Raji (cell line): ENCODE measurements around the gene MGP.

Experiments used
- POLR2A ChIP-seq: IDR thresholded peaks from 2 replicates; pipeline ENCODE4 v1.6.1; 2011; ENCODE audit warnings: low read depth, low read length, control low read depth; ENCODE audit not compliant: insufficient read depth

The MGP gene

DNA sequence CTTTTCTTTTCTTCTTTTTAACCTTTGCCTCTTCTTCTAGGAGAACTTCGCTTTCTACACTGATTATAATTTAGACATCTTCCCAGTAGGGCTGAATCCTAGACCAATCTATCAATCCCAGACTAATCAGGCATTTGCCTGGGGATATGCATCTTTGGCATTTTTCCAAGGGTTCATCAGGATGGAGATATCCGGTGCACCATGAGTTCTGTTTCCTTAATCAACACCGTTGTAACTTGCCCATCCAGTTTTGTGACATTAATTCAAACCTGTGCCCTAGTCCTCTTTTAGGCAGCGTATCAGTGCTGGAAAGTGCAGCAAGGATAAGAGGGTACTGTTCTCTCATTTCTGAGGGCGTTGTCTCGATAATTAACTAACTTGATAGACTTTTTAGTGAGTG lies 617 bp upstream of the MGP start:
- no peak for TF ChIP-seq POLR2A

DNA sequence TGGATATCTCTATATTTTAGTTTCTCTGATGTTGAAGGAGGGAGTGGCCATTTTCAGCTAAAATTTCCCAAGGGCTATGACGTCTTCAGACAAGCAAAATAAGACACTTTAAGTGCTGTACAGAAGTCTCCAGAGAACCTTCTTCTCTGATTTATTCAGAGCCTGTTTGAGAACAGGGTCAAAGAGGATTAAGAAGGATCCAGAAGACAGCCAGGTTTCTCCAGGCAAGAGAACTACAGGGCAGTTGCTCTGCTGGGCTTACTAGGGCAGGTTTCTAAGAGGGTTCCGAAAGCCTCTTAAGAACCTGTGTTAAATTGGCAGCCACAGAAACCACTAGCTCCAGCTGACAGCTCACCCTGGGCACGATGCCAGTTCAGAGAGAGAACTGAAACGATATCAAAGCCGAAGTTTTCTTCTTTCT lies 1.2 kb downstream of the MGP start:
- TF ChIP-seq POLR2A, result no peak

DNA sequence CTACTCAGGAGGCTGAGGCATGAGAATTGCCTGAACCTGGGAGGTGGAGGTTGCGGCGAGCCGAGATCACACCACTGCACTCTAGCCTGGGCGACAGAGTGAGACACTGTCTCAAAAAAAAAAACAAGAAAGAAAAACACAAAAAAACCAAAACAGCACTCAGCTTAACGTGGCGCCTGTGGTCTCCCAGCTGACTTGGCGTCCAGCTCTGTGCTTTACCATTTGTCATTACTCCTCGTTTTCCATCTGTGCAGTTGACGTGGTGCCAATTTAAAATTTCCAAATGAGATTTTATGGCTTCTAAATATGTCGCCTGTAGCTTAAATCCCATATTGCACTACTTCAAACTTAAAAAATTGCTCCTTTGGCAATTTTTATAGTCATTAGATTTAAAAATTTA lies 2.0 kb downstream of the MGP start:
- no peak for TF ChIP-seq POLR2A

DNA sequence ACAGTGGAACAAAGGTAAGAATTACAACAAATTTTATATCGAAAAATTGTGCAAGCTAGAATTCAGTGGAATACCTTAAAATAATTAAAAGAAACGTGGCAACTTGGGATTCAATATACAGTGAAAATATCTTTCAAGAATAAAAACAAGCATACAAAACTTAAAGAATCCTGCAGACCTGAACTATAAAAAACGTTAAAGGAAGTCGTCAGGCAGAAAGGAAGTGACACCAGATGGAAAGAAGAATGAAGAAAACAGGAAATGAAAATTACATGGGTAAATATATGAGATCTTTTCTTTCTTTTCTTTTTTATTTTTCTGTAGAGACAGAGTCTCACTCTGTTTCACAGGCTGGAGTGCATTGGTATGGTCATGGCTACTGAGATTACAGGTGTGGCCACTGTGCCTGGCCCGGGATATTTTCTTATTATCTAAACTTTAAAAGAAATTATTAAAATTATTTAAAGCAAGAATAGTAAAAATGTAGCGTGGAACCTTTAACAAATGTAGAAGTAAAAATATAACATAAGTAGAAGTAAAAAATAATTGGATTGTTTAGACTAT lies 4.7 kb downstream of the MGP start:
- TF ChIP-seq POLR2A, result no peak

DNA sequence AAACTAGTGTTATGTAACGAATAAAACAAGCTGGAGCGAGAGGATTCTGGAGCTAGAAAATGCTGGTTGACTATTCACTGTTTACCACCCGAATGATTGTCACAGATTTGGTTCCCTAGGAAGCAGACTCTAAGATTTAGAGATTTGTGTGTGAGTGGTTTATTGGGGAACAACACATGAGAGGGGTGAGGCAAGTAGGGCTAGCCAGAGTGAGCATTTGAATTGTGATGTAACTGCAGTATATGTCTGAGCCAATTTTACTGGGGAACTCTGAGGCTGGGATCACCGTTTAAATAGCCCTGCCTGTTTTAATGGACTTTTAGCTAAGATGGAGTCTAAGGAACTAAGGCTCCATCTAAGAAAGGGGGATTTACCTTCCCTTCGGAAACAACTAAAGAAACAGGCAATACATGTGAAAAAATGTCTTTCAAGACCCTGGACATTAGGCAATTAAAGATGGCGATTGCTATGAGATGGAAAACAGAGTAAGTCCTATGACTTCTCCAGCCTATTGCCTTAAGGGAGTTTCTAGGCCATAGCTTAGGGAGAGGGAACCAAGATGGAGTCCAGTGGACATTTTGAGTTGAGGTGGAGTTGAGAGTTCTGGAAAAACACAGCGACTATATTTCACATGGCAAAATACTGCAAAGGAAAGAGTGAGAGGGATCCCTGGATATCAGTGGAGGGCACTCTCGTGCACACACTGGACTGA lies 6.3 kb downstream of the MGP start:
- no peak for TF ChIP-seq POLR2A

DNA sequence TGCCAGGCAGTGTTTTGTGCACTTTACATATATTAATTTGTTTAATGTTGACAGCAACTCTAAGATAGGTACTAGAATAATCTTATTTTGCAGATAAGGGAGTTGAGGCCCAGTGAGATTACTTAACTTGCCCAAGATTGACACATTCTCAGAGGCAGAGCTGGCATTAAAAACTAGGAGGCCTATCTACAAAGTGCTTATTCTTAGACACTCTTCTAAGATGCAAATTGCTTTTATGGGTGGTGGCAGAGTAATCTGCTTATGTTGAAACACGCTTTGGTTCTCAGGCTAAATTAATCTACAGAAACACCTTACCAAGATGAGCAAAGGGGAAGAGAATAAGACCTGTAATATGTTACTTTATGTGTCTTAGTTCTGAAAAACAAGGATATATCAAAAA lies 7.2 kb downstream of the MGP start:
- TF ChIP-seq POLR2A, result no peak

DNA sequence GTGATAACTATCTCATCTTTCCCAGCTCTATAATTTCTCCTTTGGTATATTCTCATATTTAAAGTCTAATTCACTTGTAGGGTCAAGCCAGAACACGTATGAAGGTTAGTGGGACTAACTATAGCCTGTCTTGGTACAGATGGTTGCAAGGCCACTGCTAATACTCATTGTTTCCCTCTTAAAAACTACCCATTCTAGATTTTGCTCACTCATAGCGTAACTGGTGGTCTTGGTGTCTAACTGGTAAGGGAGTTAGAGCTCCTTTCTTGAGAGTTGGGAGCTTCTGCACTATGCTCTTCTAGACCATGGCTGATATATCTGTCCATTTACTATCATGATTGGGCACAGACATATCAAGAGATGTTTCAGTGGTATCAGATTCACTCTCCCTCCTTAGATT lies 8.8 kb downstream of the MGP start:
- TF ChIP-seq POLR2A, result no peak

DNA sequence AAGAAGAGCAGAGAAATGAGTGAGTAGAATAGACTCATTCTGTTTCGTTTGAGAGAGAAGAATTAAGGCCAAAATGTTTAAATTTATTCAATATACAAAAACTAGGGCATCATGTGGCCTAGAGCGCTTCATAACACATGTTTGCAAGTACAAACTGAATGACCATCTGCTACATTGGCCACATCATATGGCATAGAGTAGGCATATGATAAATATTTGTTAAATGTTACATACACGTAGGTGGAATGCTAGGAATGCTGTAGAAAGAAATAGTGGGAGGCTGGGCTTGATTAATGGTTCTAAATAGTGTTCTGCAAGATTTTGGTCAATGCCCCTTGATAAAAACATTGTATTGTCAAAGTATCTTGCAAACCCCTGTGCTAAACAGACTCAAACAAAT lies 10.8 kb downstream of the MGP start:
- TF ChIP-seq POLR2A, result no peak

DNA sequence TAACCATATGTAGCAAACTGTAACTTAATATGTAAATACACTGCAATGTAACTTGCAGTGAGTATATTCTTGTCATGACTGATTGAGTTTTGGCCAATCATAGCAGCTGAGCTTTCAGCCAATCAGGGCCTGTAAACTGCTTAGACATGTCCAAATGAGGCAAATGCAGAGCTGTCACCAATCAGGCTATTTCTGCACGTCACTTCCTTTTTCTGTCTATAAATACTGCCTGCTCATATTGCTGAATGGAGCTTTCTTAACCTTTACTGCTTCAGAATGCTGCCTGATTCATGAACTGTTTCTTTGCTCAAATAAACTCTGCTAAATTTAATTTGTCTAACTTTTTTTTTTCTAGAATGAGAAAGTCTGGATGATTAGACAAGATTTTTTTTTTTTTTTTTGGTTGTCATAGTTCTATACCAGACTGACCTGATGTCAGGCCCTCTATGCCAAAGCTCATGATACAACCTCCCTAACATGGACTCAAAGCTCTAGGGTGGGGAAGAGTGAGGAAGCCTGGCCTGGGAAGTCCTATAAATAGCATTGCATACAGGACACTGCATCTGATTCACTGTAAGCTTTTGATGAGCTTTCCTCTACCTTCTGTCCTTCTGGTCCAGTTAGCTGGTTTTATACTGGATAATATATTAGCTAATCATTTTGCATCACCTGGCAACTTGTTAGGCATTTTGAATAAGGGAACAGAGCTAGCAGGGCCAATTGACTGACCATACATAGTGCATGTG lies 12.0 kb downstream of the MGP start:
- TF ChIP-seq POLR2A, result no peak

DNA sequence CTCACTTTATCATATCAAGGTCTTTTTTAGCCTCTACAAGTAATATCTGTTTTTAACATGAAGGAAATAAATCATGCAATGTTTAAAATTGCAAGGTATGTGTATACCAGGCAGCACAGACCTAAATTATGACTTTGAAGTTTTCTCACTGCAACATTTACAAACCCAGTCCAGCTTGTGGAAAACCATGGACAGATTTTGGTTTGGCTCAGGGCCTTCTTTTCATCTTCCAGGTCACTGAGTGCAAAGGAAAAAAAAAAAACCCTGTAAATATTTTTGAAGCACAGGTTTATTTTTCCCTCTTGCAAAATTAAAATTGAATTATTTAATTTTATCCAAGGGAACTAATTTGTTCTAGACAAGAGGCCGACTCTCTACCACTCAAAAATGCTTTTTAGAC lies 13.8 kb downstream of the MGP start:
- no peak for TF ChIP-seq POLR2A

DNA sequence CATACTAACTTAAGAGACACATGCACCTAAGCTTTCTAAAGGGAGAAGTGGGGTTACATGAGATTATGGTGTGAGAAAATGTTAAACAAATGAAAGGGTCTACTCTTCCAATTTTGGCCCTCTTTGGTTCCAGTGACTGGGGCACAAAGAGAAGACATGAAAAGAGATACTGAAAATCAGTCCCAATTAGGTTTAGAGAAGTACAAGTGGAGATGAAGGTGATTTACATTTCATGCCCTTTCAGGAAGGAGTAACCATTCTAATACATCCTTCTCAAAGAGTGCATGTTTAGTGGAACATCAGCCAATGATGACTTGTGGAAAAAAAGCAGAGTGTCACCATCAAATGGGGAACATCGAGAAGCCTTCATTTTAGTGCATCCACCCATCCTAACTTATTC lies 14.4 kb downstream of the MGP start:
- no peak for TF ChIP-seq POLR2A

DNA sequence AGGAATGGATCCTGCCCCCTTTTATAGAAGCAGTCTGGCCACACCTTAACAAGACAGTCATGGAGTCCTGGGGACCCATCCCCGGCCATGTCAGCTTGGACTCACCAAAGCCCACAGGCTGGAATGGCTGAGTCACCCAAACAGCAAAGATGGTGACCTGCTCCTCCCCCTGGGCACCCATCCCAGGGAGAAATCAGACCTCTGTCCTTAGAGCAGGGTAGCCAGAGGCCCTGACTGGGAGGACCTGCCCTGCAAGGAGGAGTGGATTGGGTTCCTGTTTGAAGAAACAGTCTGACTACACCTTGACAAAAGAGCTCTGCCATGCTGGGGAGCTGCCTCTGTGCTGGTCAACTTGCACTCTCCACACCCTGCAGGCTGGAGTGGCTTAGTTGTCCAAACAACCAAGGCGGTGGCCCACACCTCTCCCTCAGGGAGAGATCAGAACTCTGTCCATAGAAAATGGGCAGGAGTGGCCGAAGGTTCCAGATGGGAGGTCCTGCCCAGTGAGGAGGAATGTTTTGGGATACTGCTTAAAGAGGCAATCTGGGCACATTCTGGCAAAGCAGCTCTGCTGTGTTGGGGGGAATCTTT lies 16.6 kb downstream of the MGP start:
- no peak for TF ChIP-seq POLR2A

DNA sequence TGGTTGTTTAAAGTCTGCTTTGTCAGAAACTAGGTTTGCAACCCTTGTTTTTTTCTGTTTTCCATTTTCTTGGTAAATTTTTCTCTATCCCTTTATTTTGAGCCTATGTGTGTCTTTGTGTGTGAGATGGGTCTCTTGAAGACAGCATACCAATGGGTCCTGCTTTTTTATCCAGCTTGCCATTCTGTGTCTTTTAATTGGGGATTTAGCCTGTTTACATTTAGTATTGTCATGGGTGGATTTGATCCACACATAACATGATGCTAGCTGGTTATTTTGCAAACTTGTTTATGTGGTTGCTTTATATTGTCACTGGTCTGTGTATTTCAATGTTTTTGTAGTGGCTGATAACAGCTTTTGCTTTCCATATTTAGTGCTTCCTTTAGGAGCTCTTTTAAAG lies 25.2 kb downstream of the MGP start:
- TF ChIP-seq POLR2A, result no peak

DNA sequence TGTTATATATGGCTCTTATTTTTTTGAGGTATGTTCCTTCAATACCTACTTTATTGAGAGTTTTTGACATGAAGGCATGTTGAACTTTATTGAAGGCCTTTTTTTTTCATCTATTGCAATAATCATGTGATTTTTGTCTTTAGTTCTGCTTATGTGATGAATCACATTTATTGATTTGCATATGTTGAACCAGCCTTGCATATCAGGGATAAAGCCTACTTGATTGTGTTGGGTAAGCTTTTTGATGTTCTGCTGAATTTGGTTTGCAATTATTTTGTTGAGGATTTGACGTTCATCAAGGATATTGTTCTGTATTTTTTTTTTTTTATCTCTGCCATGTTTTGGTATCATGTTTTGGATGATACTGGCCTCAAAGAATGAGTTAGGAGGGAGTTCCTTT lies 27.1 kb downstream of the MGP start:
- no peak for TF ChIP-seq POLR2A

DNA sequence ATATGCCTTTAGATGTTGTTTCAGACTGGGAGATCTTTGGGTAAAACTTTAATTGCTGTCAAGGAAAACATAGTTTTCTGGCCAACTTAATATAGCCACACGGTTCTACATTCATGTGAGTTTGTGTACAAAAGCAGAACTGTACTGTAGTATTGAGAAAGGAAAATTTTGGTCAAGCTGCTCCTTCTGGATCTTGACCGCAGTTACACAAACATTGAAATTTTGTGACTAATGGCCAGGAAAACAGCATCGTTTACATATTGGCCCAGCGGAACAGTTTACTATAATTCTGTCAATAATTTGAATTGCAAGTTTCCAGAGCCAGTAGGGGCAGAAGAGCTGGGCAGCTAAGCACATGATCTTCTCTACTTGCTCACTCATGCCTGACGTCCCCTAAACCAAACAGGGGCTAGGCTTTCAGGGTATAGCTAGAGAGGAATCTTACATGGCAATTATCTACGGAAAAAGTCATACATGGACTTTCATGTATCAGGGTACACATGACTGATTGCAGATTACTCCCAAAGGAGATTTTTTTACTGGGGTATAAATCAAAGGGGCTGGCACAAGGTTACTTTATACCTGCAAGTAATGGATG lies 31.0 kb downstream of the MGP start:
- TF ChIP-seq POLR2A, result no peak

DNA sequence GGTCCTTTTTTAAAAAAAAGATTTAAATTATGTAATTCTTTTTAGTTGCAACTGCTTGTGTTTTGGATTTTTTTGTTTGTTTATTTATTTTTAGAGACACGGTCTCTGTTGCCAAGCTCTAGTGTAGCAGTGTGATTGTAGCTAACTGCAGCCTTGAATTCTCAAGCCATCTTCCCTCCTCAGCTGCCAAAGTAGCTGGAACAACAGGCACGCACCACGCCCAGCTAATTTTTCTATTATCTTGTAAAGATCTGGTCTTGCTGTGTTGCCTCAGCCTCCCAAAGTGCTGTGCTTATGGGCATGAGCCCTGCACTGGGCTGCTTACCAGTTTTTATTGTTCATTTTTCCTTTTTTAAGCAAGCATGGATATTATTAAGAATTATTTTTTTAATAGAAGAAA lies 31.7 kb downstream of the MGP start:
- TF ChIP-seq POLR2A, result no peak
